Activated T-helper 9 cell treated with anti-CD3 and anti-CD28 coated beads, Interleukin-2, amount 50 U/mL, for 16 hours (primary cell): ENCODE data around the gene OR4C16.

Experiments used
- DNase-seq: peaks from one replicate; pipeline ENCODE4 v3.0.0-alpha.2; 2020; ENCODE audit warnings: low read depth

Gene OR4C16, protein sequence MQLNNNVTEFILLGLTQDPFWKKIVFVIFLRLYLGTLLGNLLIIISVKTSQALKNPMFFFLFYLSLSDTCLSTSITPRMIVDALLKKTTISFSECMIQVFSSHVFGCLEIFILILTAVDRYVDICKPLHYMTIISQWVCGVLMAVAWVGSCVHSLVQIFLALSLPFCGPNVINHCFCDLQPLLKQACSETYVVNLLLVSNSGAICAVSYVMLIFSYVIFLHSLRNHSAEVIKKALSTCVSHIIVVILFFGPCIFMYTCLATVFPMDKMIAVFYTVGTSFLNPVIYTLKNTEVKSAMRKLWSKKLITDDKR

DNA sequence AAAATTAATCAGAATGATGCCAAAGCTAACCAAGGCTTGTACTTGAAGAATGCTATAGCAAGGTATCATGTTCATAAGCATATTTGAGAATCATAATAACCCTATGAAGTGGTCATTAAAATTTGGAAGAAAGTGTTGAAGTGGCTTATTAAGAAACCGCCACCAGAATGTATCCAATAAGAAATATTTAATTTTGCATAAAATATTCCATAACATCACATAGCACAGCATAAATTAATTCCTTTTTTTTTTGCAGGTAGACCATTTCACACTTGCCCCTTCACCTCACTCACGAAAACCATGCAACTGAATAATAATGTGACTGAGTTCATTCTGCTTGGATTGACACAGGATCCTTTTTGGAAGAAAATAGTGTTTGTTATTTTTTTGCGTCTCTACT lies at the start of gene OR4C16:
TSS of gene OR4C16 (plus strand) at position 301 of the 400 bp plus-strand sequence. CDS start at position 301, 0 bp downstream.
- DNase-seq: no peak

DNA sequence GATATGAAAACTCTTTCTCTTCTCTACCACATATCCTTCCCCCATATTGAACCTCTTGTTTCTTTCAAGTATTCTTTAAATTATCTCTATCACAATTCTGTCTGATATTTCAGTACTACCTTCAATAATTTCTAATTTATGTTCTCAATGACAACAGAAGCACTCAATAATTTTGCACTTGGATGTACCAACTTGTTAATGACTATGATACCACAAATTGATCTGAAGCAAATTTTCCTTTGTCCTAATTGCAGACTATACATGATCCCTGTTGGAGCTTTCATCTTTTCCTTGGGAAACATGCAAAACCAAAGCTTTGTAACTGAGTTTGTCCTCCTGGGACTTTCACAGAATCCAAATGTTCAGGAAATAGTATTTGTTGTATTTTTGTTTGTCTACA lies 17.8 kb upstream of the OR4C16 start, which contains the start of gene OR4C15:
TSS of gene OR4C15 (plus strand) at position 301 of the 400 bp plus-strand sequence. CDS start at position 301, 0 bp downstream.
- DNase-seq: no peak

DNA sequence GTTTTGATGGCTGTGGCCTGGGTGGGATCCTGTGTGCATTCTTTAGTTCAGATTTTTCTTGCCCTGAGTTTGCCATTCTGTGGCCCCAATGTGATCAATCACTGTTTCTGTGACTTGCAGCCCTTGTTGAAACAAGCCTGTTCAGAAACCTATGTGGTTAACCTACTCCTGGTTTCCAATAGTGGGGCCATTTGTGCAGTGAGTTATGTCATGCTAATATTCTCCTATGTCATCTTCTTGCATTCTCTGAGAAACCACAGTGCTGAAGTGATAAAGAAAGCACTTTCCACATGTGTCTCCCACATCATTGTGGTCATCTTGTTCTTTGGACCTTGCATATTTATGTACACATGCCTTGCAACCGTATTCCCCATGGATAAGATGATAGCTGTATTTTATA lies 620 bp downstream of the OR4C16 start:
- DNase-seq: no peak

DNA sequence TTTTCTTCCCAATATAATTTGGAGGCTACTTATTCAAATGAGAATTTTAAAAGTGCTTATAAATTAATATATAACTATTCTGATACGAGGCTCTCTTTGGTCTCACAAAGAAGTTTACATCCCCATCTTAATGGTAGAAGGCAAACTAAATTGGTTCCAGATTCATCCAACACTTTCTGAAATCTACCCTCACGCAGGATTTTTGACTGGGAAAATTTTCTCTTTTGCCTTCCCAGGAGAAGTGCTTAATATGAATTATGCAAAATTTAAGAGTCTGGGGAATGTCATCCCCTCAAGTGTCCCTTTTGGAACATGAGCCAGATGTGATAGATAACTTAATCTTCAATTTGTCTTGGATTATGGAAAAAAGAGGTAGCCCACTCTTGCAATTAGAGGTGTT lies 35.6 kb downstream of the OR4C16 start, which contains the start of gene OR4C11:
TSS of gene OR4C11 (minus strand) at position 101 of the 400 bp plus-strand sequence. CDS start 3,272 bp downstream, outside the sequence.
- no peak for DNase-seq
